Measurements from ENCODE around the gene CCDC102B.
"Not testable (repeated sequence)": the region's sequence is repeated elsewhere in the genome, so short reads cannot be mapped to it uniquely, and the experiment has no call there.

CCDC102B gene

DNA sequence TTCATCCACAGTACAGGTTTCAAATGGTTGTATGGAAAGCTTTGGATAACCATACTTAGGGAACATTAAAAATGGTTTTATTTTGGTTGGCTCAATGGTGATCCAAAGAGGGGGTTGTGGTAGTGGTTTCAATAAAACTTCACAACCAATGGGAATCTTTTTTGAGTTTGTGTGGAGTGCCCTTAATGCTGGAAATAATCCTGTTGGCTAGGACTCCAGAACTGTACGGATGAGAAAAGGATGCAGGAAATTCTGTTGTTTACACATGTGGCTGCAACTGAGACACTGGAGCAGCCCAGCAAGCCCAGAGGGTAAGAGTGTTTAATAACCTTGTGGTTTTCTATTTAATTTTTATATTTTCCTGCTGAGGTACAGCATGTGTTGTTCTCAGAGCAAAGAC lies at the start of gene CCDC102B:
Gene CCDC102B (plus strand): TSS at position 210 of the 400 bp plus-strand sequence. CDS start 38,684 bp downstream, outside the sequence.
- no peak for DNase-seq (ENCODE audit: low read depth in 2 of 2)

- DNase-seq (ENCODE audit: low read depth in 2 of 2) = no peak
Observed at GRCh38 chr18:68757126-68757525, 40.8 kb upstream of the CCDC102B start.

DNA sequence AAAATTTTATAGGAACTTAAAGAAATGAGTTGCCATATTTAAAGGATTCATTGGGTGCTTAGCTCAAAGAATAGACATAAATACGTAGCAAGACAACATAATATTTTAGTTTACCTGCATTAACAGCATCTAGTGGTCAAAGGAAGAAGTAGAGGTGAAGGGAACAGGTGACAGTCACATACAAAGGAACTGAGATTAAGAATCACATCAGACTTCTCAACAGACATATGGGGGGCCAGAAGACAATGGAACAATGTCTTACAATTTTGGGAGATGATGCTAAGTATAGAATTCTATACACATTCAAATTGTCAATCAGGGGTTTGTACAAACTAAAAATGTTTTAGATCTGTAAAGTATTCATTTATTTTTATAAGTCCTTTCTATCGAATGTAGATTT lies 38.6 kb upstream of the CCDC102B start:
- no peak for DNase-seq (ENCODE audit: low read depth in 2 of 2)

DNA sequence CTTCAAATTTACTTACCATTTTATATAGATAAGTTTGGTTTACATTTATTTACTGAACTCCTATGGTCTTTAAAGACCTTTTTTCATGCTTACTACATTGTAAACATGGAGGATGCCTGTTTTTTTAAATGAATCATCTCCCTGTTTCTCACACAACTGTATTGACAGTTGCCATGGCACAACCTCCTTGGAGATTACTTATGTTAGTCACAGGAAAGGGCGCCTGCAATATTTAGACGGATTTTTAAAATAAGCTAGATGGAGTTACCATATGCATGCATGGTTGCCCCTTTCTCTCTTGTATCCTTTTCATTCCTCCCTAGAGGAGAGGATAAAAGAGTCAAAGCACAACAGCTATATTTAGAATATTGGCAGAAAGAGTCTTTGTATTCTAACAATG lies 34.8 kb upstream of the CCDC102B start:
- DNase-seq (ENCODE audit: low read depth in 2 of 2) = no peak

DNA sequence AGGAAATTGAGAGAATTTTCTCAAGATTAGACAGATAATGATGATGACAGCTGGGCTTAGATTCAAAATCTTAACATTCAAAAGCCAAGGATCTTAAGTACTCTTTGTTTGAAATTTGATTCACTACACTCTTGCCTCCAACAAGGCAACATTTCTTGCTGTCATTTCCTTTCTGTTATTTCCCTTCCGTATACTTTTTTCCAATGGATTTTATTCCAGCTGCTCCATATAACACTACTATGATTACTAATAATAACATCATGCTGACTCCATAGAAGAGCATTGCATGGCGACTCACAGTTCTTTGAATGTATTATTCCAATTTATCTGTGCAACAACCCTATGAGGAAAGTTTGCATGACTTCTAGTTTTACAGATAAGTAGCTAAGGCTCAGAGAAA lies 33.9 kb upstream of the CCDC102B start:
- no peak for DNase-seq (ENCODE audit: low read depth in 2 of 2)

DNA sequence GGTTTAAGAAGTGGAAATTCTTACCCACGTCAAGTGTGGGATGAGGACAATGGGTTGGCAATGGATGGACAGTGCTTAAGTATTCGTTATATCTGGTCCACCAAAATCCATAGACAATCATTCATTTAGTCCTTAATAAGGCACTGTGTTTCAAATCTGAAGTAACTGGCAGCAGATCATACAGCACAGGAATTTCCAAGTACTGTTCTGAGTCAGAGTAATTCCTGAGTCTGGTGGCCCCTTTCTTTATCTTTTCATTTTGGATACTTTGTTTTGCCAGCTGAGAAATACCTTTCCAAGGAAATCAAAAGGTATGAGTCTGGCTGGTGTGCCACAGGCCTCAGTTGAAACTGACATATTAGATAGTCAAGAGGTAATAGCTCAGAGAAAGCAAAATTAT lies 31.4 kb upstream of the CCDC102B start:
- DNase-seq (ENCODE audit: low read depth in 2 of 2) = no peak

DNA sequence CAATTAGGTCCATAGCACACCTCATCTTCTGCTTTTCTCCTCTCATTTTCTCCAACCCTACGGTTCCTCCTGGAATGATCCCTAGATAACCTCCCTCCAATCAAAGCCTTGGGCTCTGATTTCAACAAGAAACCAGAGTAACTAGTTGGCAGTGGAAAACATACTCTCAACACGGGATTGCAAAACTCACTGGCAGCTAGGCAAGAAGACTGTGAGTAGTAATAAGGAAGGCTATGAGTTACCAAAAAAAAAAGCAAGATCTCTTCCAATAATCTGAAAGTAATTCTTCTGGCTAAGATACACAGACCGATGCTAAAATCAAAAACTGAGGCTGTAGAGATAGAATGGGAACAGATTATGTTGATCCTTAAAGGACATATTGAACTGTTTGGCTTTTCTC lies 28.4 kb upstream of the CCDC102B start:
- no peak for DNase-seq (ENCODE audit: low read depth in 2 of 2)

GRCh38 chr18:68772268-68772667 lies 25.6 kb upstream of the CCDC102B start:
- DNase-seq (ENCODE audit: low read depth in 2 of 2) = no peak

DNA sequence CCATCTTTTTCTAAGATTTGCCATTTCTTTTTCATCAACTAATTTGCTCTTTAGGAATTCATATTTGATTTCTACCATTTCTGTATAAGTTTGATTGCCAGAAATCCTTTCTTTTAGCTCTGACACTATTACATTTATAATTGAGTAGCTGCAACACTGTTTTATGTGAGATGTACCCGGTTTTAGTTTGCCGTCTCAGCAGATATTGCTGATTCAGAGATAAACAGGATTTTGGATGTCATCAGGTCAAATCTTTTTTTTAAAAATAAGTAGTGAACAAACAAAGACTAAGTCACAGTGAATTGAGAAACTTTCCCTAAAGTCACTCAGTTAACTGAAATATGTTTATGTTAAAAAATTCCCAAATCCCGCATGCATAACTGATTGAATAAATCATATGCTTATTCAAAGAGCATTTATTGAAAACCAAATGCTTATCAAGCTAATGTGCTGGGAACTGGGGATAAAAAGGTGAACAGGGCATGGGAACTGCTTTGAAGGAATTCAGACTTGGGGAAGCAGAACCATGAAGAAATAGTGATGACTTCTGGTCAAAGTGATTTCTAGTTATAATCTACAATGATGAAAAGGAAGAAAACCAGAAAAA lies 19.5 kb upstream of the CCDC102B start:
- no peak for DNase-seq (ENCODE audit: low read depth in 2 of 2)

DNA sequence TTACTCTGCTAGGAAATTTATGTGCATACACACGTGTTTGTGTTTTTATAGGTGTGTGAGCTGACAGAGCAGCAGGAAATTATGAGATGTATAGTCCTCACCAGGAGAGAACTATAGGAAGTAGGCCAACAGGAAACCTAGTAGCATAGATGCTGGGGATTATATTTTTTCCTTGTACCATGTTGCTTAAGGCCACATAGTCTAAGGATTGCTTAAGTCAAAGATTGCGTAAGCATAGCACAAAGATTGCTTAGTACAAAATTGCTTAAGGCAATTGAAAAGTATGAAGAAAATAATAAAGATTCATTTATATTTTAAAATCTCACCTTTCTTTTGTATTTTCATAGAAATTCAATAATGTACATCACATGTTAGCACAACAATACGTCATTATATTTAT lies 18.7 kb upstream of the CCDC102B start:
- DNase-seq (ENCODE audit: low read depth in 2 of 2) = no peak

GRCh38 chr18:68780802-68781635 lies 16.9 kb upstream of the CCDC102B start:
- no peak for DNase-seq (ENCODE audit: low read depth in 2 of 2)

- no peak for DNase-seq (ENCODE audit: low read depth in 2 of 2)
Observed at GRCh38 chr18:68783506-68783905, 14.4 kb upstream of the CCDC102B start.

DNA sequence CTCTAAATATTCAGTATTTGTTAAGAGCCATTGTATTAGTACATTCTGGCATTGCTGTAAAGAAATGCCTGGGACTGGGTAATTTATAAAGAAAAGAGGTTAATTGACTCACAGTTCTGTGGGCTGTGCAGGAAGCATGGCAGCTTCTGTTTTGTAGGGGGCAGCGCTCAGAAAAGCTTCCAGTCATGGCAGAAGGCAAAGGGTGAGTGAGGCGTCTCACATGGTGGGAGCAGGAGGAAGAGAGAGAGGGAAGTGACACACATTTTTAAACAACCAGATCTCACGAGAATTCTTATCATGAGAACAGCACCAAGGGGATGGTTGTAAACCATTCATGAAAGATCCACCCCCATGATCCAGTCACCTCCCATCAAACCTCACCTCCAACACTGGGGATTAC lies 13.8 kb upstream of the CCDC102B start:
- no peak for DNase-seq (ENCODE audit: low read depth in 2 of 2)

- not testable (repeated sequence) for DNase-seq (ENCODE audit: low read depth in 2 of 2)
Observed at GRCh38 chr18:68790290-68790689, 7.6 kb upstream of the CCDC102B start.

DNA sequence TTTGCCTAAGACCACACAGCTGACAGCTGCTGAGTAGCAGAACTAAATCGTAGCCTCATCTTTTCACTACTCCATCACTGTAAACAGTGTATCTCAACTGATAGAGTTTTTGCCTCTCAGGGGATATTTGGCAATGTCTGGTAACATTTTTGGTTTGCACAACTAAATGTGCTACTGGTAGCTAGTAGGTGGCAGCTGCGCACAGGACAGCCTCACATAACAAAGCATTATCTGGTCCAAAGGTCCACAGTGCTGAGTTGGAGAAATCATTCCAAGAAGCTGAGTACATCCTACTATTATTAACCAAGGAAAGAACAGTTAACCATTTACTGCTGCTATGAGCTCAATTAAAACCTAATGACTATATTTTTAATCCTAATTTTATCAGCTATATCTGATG lies 6.1 kb upstream of the CCDC102B start:
- no peak for DNase-seq (ENCODE audit: low read depth in 2 of 2)

DNA sequence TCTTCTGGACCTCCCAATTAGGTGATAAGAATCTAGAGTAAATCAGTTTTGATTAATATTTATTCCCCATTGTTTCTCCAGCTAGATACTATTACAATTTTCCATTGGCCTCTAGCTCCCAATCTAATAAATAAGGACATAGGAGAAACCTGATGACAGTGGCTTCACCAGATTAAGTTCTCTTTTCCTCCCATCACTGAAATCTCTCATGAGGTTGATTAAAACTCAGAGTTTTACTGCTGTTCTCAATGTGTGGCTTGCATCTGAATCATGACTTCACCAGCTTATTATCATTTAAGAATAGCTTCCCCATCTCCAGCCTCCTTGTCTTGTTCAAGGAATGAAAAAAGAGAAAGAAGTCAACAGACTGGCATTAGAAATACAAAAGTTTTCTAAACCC lies 3.9 kb upstream of the CCDC102B start:
- DNase-seq (ENCODE audit: low read depth in 2 of 2) = no peak

DNA sequence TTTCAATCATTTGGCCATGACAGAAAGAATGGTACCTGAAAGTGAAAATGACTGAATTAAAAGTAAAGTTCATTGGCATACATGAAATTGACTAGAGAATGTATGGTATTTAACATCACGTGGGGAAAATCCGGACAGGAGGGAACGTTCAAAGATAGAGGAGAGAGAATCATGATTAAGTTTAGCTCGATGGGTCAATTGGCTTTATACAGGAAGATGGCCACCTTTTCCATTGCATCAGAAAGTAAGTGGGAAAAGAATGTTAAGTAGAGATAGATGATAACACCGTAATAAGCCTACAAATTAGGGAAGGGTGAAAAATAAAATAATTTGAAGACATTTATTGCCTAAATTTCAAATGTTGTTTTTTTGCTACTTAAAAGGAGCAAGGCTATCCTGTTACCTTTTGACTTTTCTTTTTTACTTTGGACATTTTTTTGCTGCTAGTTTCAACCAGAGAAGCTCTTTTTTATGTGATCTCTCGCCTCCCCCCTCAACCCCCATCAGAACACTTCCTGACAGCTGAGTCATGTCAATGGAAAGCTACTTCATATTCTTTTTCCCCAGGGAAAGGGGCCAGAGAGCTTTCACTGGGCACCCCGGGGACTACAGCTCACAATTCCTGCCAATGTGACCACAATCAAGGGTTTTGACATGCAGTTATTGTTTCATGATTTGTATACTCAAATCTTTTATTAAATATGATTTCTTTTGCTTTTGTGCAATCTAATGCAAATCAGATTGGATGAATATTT lies 767 bp upstream of the CCDC102B start:
- DNase-seq (ENCODE audit: low read depth in 2 of 2) = no peak

GRCh38 chr18:68800075-68800474 lies 2.2 kb downstream of the CCDC102B start:
- DNase-seq (ENCODE audit: low read depth in 2 of 2) = no peak

DNA sequence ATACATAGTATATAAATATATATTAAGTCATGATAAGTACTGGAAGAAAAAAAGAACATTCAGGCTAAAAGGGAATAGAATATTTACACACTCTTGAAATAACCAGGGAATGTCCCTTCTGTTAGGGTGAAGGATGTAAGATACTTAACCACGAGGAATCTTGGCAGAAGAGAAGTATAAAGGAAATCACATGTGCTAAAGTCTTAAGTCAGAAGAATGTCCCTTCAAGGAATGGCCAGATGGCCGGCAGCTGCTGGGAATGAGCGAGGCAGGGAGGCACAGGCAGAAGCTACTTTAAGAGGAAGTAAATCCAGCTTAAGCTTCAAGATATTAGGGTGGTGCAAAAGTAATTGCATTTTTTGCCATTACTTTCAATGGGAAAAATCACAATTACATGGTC lies 5.5 kb downstream of the CCDC102B start:
- no peak for DNase-seq (ENCODE audit: low read depth in 2 of 2)

DNA sequence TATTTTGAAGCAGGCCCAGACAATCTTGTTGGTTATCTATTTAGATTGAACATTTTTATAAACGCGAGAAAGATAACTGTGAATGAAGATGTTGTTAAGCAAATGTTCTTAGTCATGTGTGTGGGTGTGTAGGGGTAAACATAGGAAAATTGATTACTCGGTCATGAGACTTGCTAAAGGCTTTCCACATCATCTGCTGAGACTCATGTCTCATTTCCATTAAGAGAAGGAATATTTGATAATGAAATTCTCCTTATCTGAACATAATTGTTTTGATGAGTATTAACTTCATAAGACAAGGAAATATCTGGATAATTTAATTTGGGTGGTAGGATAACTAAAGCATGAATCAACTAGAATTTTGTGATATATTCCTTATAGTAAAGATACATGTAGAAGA lies 19.7 kb downstream of the CCDC102B start:
- no peak for DNase-seq (ENCODE audit: low read depth in 2 of 2)

GRCh38 chr18:68818584-68818983 lies 20.7 kb downstream of the CCDC102B start:
- DNase-seq (ENCODE audit: low read depth in 2 of 2) = no peak

GRCh38 chr18:68822926-68823325 lies 25.0 kb downstream of the CCDC102B start:
- DNase-seq (ENCODE audit: low read depth in 2 of 2) = no peak

DNA sequence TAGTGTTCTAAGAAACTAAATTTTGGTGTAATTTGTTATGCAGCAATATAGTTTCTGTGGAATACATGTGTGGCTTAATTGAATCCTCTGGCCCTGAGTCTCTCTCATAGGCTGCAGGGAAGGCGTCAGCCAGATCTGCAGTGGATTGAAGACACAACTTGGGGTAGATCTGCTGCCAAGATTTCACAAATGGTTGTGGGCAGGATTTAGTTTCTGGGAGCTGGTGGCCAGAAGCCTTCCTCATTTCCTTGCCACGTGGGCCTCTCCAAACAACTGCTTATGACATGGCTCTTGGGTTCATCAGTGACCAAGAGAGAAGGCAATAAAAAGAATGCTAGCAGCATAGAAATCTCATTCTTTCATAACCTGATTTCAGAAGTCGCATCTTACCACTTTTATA lies 28.2 kb downstream of the CCDC102B start:
- DNase-seq (ENCODE audit: low read depth in 2 of 2) = no peak
